Bronchial epithelial cell (primary cell): Measurements from ENCODE around the gene RASSF4. TPM values are rescaled to one million over a fixed set of nuclear protein-coding genes. Genes with fewer than 3 reads are reported as not detected.

Experiments used
- DNase-seq: peaks from one replicate; pipeline ENCODE4 v3.0.0-alpha.2; 2010; ENCODE audit warnings: low read depth
- FAIRE-seq: peaks from 2 replicates; lab custom pipeline; 2011; peaks lifted over from hg19 to GRCh38; lab: Jason Lieb, UNC
- H3K27me3 ChIP-seq: 2 replicates; pipeline ENCODE4 v1.5.1; 2011; ENCODE audit warnings: low read length; ENCODE audit not compliant: control insufficient read depth, insufficient read depth
- H3K36me3 ChIP-seq: 2 replicates; pipeline ENCODE4 v1.5.1; 2011; ENCODE audit warnings: low read length; ENCODE audit not compliant: control insufficient read depth, insufficient read depth
- H3K4me3 ChIP-seq: 2 replicates; pipeline ENCODE4 v1.5.1; 2011; ENCODE audit warnings: mild to moderate bottlenecking, low read depth, low read length, control low read depth
- total RNA-seq: library from RNA; depleted of rRNA; stranded (reverse); fragments of >200 nt; gene quantifications from 2 replicates; pipeline ENCODE4 v1.2.1, GENCODE V29; 2014
- TF ChIP-seq, protein P1 (sequence below): IDR thresholded peaks from 2 replicates; pipeline ENCODE4 v1.5.1; 2011; ENCODE audit warnings: mild to moderate bottlenecking, moderate library complexity, low read length, control low read depth, inconsistent platforms; ENCODE audit not compliant: insufficient read depth, severe bottlenecking

The RASSF4 gene
- total RNA-seq, 1 donor from 2014 or later: 0.26 TPM

GRCh38 chr10:44933451-44934321 is 25.9 kb upstream of the RASSF4 start:
- no peaks in the 10 kb centered on the region for H3K27me3 ChIP-seq
- H3K36me3 ChIP-seq: no peaks in the 10 kb centered on the region
- FAIRE-seq (no peak), DNase-seq (no peak)
- TF ChIP-seq, protein P1, sequence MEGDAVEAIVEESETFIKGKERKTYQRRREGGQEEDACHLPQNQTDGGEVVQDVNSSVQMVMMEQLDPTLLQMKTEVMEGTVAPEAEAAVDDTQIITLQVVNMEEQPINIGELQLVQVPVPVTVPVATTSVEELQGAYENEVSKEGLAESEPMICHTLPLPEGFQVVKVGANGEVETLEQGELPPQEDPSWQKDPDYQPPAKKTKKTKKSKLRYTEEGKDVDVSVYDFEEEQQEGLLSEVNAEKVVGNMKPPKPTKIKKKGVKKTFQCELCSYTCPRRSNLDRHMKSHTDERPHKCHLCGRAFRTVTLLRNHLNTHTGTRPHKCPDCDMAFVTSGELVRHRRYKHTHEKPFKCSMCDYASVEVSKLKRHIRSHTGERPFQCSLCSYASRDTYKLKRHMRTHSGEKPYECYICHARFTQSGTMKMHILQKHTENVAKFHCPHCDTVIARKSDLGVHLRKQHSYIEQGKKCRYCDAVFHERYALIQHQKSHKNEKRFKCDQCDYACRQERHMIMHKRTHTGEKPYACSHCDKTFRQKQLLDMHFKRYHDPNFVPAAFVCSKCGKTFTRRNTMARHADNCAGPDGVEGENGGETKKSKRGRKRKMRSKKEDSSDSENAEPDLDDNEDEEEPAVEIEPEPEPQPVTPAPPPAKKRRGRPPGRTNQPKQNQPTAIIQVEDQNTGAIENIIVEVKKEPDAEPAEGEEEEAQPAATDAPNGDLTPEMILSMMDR: no peak
- H3K4me3 ChIP-seq: no peak overlapping the region

GRCh38 chr10:44934416-44935200 is 25.0 kb upstream of the RASSF4 start:
- Histone ChIP-seq H3K27me3 (no peaks in the 10 kb centered on the region), H3K4me3 (no peak overlapping the region), H3K36me3 (no peaks in the 10 kb centered on the region)
- TF ChIP-seq, protein P1: no peak
- DNase-seq (no peak), FAIRE-seq (no peak)

DNA sequence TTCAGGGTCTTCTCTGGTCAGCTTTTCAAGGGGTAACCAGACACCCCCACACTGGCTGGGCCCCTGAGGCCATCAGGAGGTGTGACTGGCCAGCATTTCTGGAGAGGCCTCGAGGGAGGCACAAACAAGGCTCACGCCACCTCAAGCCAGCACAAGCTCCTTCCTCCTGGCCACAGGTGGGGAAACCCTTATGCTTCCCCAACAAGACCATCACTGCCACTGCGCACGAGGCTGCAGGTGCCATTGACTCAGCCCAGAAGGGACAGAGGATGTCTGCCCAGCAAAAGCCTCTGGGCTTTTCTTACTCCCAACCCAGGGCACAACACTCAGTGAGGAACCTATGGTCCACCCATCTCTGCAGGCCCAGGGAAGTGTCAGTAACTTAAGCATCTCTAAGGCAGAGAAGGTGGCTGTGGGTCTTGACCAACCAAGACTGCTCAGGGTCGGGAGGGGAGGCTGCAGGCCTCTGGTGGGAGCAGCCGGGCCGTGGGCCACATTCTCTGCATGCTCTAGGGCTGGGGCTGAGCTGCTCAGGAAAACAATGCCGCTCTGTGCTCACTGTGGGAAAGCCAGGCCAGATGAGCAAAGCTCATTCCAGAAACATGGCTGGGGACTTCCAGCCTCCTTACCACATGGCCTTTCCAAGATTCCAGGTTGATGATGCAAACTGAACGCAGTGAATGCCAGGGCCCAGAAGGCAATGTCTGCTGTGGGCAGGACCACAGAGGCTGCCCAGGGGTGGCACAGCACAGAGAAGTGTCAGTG is 24.2 kb upstream of the RASSF4 start:
- TF ChIP-seq, protein P1: no peak
- FAIRE-seq (no peak), DNase-seq (peak; percentile 52)
- Histone ChIP-seq H3K27me3 (no peaks in the 10 kb centered on the region), H3K4me3 (no peak overlapping the region), H3K36me3 (no peaks in the 10 kb centered on the region)

DNA sequence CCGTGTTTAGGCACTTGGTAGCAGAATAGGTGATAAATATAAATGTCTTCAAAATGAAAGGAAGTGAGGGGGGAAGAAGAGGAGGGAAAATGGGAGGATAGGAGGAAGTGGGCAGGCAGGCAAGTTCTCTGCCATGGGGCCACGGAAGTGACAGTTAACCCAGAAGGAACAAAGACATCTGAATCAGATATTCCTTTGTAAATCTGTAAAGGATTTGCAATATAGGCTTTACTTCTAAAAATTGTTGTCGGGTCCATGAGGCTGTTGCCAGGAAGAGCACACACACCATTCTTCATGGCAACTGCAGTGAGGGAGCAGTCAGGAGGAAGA is 23.7 kb upstream of the RASSF4 start:
- DNase-seq (no peak), FAIRE-seq (no peak)
- no peaks in the 10 kb centered on the region for H3K36me3 ChIP-seq
- TF ChIP-seq, protein P1: no peak
- no peaks in the 10 kb centered on the region for H3K27me3 ChIP-seq
- H3K4me3 ChIP-seq: no peak overlapping the region

- no peak for FAIRE-seq
- no peaks in the 10 kb centered on the region for H3K27me3 ChIP-seq
- H3K4me3 ChIP-seq: no peak overlapping the region
- H3K36me3 ChIP-seq: no peaks in the 10 kb centered on the region
- TF ChIP-seq, protein P1: no peak
- DNase-seq: no peak
These were observed 23.2 kb upstream of the RASSF4 start for GRCh38 chr10:44936314-44936975.
